Neural progenitor cell (in vitro differentiated cells): Measurements from ENCODE around the gene TCF4. TPM values are rescaled to one million over a fixed set of nuclear protein-coding genes. Genes with fewer than 3 reads are reported as not detected.

Experiments
- DNase-seq: peaks from one replicate; pipeline ENCODE4 v3.0.0-alpha.2; 2016; ENCODE audit warnings: low spot score
- H2AFZ ChIP-seq: fragments of 200-600 bp; sonication (generic); replicated peaks from 2 replicates; pipeline ENCODE4 v1.6.1; 2016; ENCODE audit warnings: antibody characterized with exemption
- H3F3A ChIP-seq: fragments of 200-600 bp; sonication (generic); 2 replicates; pipeline ENCODE4 v1.6.1; 2016; ENCODE audit warnings: antibody characterized with exemption, low read depth
- H3K27ac ChIP-seq: fragments of 200-600 bp; sonication (generic); 2 replicates; pipeline ENCODE4 v1.5.1; 2016; ENCODE audit warnings: mild to moderate bottlenecking
- H3K27me3 ChIP-seq: fragments of 200-600 bp; sonication (generic); 2 replicates; pipeline ENCODE4 v1.6.1; 2016; ENCODE audit warnings: mild to moderate bottlenecking, moderate library complexity
- H3K36me3 ChIP-seq: fragments of 200-600 bp; sonication (generic); 2 replicates; pipeline ENCODE4 v1.5.1; 2016
- H3K4me1 ChIP-seq: fragments of 200-600 bp; sonication (generic); 2 replicates; pipeline ENCODE4 v1.6.1; 2016; ENCODE audit warnings: mixed run types
- H3K4me2 ChIP-seq: fragments of 200-600 bp; sonication (generic); 2 replicates; pipeline ENCODE4 v1.6.1; 2016
- H3K4me3 ChIP-seq: fragments of 200-600 bp; sonication (generic); 2 replicates; pipeline ENCODE4 v1.5.1; 2016
- H3K79me2 ChIP-seq: fragments of 200-600 bp; sonication (generic); 2 replicates; pipeline ENCODE4 v1.6.1; 2016; ENCODE audit warnings: low read depth
- H3K9ac ChIP-seq: fragments of 200-600 bp; sonication (generic); 2 replicates; pipeline ENCODE4 v1.6.1; 2016
- H3K9me3 ChIP-seq: fragments of 200-600 bp; sonication (generic); 2 replicates; pipeline ENCODE4 v1.5.1; 2016; ENCODE audit warnings: low read depth
- H4K20me1 ChIP-seq: fragments of 200-600 bp; sonication (generic); 2 replicates; pipeline ENCODE4 v1.6.1; 2016; ENCODE audit warnings: low read depth
- H3K27ac Mint-ChIP-seq: 3 replicates; pipeline ENCODE4 v1.8.0; 2021; ENCODE audit warnings: mixed read lengths
- H3K27me3 Mint-ChIP-seq: 2 replicates; pipeline ENCODE4 v1.8.0; 2022; ENCODE audit warnings: low read depth, mild to moderate bottlenecking, inconsistent platforms, moderate library complexity, mixed read lengths; ENCODE audit not compliant: insufficient read depth
- H3K36me3 Mint-ChIP-seq: 3 replicates; pipeline ENCODE4 v1.8.0; 2021; ENCODE audit warnings: mixed read lengths
- H3K4me1 Mint-ChIP-seq: 3 replicates; pipeline ENCODE4 v1.8.0; 2021; ENCODE audit warnings: mixed read lengths
- H3K4me3 Mint-ChIP-seq: 3 replicates; pipeline ENCODE4 v1.8.0; 2021; ENCODE audit warnings: mild to moderate bottlenecking, moderate library complexity, mixed read lengths
- H3K9me3 Mint-ChIP-seq: 3 replicates; pipeline ENCODE4 v1.8.0; 2020; ENCODE audit warnings: mixed read lengths
- CTCF ChIP-seq: fragments of 200-600 bp; sonication (generic); IDR thresholded peaks from 2 replicates; pipeline ENCODE4 v1.5.1; 2017; ENCODE audit warnings: antibody characterized with exemption, mild to moderate bottlenecking
- EZH2 ChIP-seq: fragments of 200-600 bp; sonication (generic); IDR thresholded peaks from 2 replicates; pipeline ENCODE4 v1.6.1; 2017; ENCODE audit warnings: antibody characterized with exemption, mild to moderate bottlenecking, moderate library complexity
- EZH2phosphoT487 ChIP-seq: fragments of 200-600 bp; sonication (generic); IDR thresholded peaks from 2 replicates; pipeline ENCODE4 v1.6.1; 2017; ENCODE audit warnings: antibody characterized with exemption
- total RNA-seq: library from RNA; depleted of rRNA; stranded (reverse); fragments of >200 nt; gene quantifications from 2 replicates; pipeline ENCODE4 v1.2.3, GENCODE V29; 2015; ENCODE audit warnings: low replicate concordance

TCF4 gene
- total RNA-seq, 1 donor from 2014 or later = 161 TPM

- H3K36me3 ChIP-seq = no peaks in the 10 kb centered on the region
- H3K27ac Mint-ChIP-seq = no peak overlapping the region
- peaks cover 97% of the 10 kb centered on the region for H3K79me2 ChIP-seq
- H4K20me1 ChIP-seq = peaks cover 83% of the 10 kb centered on the region
- H3K4me3 Mint-ChIP-seq = no peak overlapping the region
- peaks cover 5% of the 10 kb centered on the region for H3K36me3 Mint-ChIP-seq
- H3K4me1 Mint-ChIP-seq = peaks cover 62% of the 10 kb centered on the region
- H3K9me3 Mint-ChIP-seq = no peaks in the 10 kb centered on the region
- H2AFZ ChIP-seq = no peak overlapping the region
- TF ChIP-seq EZH2phosphoT487 (no peak), CTCF (no peak), EZH2 (no peak)
- H3K9ac ChIP-seq = no peak overlapping the region
- H3K9me3 ChIP-seq = no peaks in the 10 kb centered on the region
- H3K4me1 ChIP-seq = peaks cover 63% of the 10 kb centered on the region
- no peak overlapping the region for H3K27ac ChIP-seq
- H3K4me2 ChIP-seq = no peak overlapping the region
- no peak for DNase-seq
- peaks cover 3% of the 10 kb centered on the region for H3K27me3 Mint-ChIP-seq
- no peak overlapping the region for H3K4me3 ChIP-seq
- H3F3A ChIP-seq = peaks cover 4% of the 10 kb centered on the region
- no peaks in the 10 kb centered on the region for H3K27me3 ChIP-seq
Measured at GRCh38 chr18:55402731-55403405, 185.1 kb downstream of the TCF4 start.

GRCh38 chr18:55401638-55402191 lies 186.3 kb downstream of the TCF4 start:
- Histone ChIP-seq H4K20me1 (peaks cover 81% of the 10 kb centered on the region), H2AFZ (no peak overlapping the region), H3K79me2 (peaks cover 97% of the 10 kb centered on the region), H3K4me3 (no peak overlapping the region), H3K36me3 (no peaks in the 10 kb centered on the region), H3K4me2 (peak overlapping the region; percentile 25), H3K9ac (no peak overlapping the region), H3K4me1 (peaks cover 62% of the 10 kb centered on the region), H3K27ac (peak overlapping the region; percentile 32), H3F3A (peaks cover 4% of the 10 kb centered on the region), H3K9me3 (no peaks in the 10 kb centered on the region), H3K27me3 (no peaks in the 10 kb centered on the region)
- H3K27ac Mint-ChIP-seq = peak overlapping the region; percentile 91
- H3K4me1 Mint-ChIP-seq = peaks cover 58% of the 10 kb centered on the region
- H3K27me3 Mint-ChIP-seq = peaks cover 3% of the 10 kb centered on the region
- TF ChIP-seq EZH2 (no peak), CTCF (no peak), EZH2phosphoT487 (no peak)
- peak; percentile 68 for DNase-seq
- peak overlapping the region; percentile 72 for H3K4me3 Mint-ChIP-seq
- no peaks in the 10 kb centered on the region for H3K9me3 Mint-ChIP-seq
- peaks cover 3% of the 10 kb centered on the region for H3K36me3 Mint-ChIP-seq

GRCh38 chr18:55400590-55401541 lies 187.1 kb downstream of the TCF4 start:
- no peak overlapping the region for H2AFZ ChIP-seq
- peaks cover 50% of the 10 kb centered on the region for H3K4me1 Mint-ChIP-seq
- H3K4me1 ChIP-seq = peaks cover 58% of the 10 kb centered on the region
- peak overlapping the region; percentile 33 for H3K4me3 Mint-ChIP-seq
- H3F3A ChIP-seq = peaks cover 4% of the 10 kb centered on the region
- H3K36me3 Mint-ChIP-seq = peaks cover 3% of the 10 kb centered on the region
- no peak overlapping the region for H3K9ac ChIP-seq
- TF ChIP-seq CTCF (no peak), EZH2phosphoT487 (no peak)
- peak overlapping the region; percentile 91 for H3K27ac Mint-ChIP-seq
- no peaks in the 10 kb centered on the region for H3K36me3 ChIP-seq
- no peaks in the 10 kb centered on the region for H3K9me3 ChIP-seq
- no peak overlapping the region for H3K27ac ChIP-seq
- peaks cover 96% of the 10 kb centered on the region for H3K79me2 ChIP-seq
- H3K4me3 ChIP-seq = no peak overlapping the region
- H3K9me3 Mint-ChIP-seq = no peaks in the 10 kb centered on the region
- H3K4me2 ChIP-seq = no peak overlapping the region
- no peak for DNase-seq
- H3K27me3 Mint-ChIP-seq = peaks cover 3% of the 10 kb centered on the region
- H3K27me3 ChIP-seq = no peaks in the 10 kb centered on the region
- H4K20me1 ChIP-seq = peaks cover 81% of the 10 kb centered on the region
